GM18499 (cell line): ENCODE measurements around the gene LIN7B.

Source experiments
- ATAC-seq: cut with Tn5 transposase; IDR thresholded peaks from one replicate; pipeline ENCODE4 v1.9.1; 2021; ENCODE audit warnings: moderate number of reproducible peaks; ENCODE audit not compliant: insufficient read depth, unreplicated experiment

Gene LIN7B

GRCh38 chr19:49094505-49095482 lies 19.4 kb upstream of the LIN7B start:
- no peak for ATAC-seq

DNA sequence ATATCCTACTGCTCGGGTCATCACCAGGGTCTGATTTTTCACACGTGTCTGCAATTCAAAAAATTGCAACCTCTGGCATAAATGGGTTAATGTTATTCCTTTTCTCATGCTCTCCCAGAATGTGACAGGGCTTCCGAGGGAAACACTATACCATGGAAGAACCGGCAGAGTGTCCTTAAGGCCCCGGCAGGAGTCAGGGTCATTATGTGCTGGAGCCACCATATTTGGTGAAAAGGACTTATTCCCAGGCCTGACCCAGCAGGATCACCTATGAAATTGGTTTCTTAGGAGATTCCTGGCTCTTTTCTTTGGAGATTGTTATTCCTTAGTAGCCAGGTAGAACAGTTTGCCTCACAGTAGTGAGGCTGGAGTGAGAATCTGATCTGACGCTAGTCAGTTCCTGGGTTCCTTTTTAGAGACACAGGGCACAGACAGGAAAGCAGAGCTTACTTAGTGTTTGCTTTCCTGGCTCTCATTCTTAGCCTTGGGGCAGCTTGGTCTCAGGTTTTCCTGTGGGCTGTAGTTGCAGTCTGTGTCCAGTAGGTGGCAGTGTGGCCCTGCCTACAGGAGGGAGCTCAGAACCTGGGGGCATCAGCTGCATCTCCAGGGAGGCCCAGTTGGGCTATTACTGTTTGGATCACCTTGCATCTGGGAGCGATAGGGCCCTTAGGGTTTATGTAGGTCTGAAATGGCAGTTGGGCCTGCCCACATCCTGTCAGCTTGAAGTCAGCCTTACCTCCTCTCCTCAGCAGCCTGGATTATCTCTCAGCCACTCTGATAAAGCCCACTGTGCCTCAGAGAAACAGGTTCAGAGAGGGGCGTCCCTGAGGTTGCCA lies 16.5 kb upstream of the LIN7B start:
- ATAC-seq = no peak

DNA sequence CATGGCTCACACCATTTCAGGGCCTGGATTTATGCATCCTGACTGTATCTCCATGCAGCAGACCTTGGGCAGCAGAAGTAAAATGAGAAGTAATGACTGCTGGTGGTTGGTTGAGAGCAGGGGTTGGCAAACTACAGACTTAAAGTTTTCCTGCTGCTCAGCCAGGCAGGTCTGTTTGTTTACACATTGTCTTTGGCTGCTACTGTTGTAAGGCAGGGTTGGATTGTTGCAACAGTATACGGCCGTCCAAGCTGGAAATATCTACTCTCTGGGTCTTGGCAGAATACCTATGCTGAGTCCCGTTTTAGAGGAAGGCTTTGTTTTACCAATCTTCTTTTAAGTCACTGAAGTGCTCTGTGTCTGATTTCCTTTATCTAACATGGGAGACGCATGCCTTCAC lies 15.4 kb upstream of the LIN7B start:
- no peak for ATAC-seq

GRCh38 chr19:49101160-49101559 lies 13.0 kb upstream of the LIN7B start:
- no peak for ATAC-seq

- no peak for ATAC-seq
These were observed 11.9 kb upstream of the LIN7B start for GRCh38 chr19:49102303-49102702.

DNA sequence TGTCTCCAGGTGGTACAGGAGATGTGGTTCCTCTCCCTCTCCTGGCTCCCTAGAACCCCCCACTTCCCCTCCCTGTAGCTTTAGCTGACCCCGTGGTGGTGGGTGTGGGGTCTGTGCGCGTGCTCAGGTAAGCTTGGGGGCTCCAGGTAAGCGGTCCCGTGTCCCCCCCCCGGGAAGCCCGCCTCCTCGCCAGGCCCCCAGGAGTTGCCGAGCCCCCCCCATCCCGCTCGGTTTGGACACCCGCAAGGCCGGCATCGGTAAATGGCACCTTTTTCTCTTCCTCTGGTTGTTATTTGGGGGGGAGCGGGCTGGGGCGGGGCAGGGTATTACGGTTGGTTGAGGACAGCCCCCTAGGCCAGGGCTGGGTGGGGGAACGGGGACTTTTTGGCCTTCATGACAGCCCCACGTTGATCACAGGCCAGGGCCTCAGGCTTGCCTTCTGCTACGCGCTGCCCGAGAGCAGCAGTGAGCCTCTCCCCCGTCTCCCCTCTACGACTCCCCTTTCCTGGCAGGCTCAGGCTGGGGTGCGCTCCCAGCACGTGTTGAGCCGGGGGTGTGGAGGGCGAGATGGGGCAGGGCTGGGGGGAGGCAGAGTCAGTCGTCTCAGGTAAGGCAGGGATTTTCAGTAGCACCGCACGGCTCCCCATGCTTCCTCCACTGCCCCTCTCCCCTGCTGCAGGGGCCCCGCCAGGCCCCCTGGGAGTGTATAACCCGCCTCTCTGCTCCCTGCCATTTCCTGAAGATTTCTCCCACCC lies 10.7 kb upstream of the LIN7B start:
- no peak for ATAC-seq

DNA sequence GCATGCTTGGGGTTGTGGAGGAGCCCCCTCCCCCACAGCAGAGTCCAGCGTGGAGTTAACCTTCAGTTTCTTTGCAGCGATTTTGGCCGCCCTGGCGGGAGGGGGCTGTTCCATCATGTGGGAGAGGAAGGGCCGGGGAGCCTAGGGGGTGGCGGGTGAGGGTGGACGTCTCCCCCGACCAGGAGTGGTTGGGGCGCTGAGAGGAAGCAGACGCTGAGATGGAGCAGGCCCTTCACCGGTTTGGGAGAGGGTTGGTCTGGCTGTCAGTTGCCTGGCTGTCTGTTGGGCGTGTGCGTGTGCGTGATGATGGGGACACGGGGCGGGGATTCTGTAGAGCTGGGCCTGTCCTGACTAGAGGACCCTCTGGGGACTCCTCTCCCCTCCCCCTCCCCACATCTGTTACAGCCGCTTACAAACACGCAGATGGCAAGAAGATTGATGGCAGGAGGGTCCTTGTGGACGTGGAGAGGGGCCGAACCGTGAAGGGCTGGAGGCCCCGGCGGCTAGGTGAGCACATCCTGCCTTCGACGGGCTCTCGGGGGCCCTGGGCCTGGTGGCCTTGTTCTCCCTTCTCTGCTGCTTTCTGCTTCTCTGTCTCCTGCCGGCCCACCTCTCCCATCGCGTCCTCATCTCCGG lies 9.8 kb upstream of the LIN7B start:
- ATAC-seq = no peak

DNA sequence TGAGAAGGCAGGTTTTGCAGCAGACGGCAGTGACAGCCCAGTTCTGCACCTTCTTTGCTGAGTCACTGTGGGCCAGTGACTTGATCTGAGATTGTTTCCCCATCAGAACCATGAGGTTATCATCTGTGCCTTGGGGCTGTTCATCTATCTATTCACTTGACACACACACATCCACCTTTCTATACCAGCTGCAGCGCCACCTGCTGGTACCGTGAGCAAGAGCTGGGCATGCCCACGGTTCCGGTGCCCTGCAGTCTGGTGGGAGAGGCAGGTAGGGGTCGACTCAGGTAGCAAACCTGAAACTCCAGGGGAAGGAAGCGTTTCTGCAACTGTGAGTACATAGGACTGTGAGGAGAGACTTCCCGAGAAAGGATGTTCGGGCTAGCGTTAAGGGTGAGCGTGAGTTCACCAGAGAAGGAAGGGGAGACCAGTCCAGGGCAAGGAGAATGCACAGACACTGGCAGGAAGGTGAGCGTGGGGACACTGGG lies 7.5 kb upstream of the LIN7B start:
- ATAC-seq = no peak

- ATAC-seq = no peak
These were observed 6.3 kb upstream of the LIN7B start for GRCh38 chr19:49107625-49108459.

- ATAC-seq = no peak
These were observed 5.1 kb upstream of the LIN7B start for GRCh38 chr19:49109051-49109450.

- ATAC-seq = no peak
These were observed 4.5 kb upstream of the LIN7B start for GRCh38 chr19:49109569-49110233.

GRCh38 chr19:49110567-49110966 lies 3.6 kb upstream of the LIN7B start:
- ATAC-seq = no peak

DNA sequence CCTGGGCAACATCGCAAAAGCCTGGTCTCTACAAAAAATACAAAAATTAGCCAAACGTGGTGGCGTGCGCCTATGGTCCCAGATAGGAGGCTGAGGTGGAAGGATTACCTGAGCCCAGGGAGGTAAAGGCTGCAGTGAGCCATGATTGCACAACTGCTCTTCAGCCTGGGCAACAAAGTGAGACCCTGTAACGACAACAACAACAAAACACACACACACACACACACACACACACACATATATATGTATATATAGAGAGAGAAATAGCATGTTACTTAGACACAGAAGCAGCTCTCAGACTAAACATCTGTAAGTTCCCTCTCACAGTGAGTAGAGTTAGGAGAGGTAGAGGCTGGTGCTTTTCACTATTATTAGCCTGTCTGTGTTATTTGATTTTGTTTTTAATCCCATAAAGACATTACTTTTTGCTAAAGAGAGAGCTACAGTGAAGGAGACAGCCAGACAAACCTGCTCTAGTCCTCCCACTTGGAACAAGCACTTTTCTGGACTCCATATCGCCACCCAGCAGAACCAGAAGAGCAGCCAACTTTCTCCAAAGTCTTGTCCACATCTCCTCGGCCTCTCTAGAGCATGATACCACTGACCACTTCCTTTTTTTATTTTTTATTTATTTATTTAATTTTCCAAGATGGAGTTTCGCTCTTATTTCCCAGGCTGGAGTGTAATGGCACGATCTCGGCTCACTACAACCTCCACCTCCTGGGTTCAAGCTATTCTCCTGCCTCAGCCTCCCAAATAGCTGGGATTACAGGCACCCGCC lies 2.8 kb upstream of the LIN7B start:
- no peak for ATAC-seq

DNA sequence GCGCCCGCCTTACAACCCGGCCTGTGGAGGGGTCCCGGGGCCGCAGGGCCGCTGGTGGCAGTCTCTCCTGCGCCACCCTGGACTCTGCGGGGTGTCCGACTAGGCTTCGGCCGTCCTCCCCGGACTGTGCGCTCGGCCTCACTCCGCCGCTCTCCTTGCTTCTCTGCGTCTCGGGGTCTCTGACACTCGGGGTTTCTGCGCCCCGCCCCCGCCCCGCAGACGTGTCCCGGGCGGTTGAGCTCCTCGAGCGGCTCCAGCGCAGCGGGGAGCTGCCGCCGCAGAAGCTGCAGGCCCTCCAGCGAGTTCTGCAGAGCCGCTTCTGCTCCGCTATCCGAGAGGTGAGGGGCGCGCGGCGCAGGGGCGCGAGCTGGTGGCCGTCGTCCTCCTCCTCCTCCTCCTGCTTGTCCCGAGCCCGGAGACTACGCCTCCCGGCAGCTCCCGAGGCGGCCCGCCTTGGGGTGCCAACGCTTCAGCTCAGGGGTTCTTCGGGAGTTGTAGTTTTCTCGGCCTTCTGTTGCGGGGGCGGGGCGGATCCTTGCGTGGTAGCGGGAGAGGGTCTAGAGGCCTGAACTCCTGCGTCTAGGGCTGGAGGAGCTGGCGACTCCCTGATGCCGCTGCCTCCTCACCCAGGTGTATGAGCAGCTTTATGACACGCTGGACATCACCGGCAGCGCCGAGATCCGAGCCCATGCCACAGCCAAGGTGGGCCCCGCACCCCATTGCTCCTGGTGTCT lies 627 bp downstream of the LIN7B start:
- ATAC-seq = no peak

- ATAC-seq = no peak
These were observed 2.4 kb downstream of the LIN7B start for GRCh38 chr19:49116544-49116943.

DNA sequence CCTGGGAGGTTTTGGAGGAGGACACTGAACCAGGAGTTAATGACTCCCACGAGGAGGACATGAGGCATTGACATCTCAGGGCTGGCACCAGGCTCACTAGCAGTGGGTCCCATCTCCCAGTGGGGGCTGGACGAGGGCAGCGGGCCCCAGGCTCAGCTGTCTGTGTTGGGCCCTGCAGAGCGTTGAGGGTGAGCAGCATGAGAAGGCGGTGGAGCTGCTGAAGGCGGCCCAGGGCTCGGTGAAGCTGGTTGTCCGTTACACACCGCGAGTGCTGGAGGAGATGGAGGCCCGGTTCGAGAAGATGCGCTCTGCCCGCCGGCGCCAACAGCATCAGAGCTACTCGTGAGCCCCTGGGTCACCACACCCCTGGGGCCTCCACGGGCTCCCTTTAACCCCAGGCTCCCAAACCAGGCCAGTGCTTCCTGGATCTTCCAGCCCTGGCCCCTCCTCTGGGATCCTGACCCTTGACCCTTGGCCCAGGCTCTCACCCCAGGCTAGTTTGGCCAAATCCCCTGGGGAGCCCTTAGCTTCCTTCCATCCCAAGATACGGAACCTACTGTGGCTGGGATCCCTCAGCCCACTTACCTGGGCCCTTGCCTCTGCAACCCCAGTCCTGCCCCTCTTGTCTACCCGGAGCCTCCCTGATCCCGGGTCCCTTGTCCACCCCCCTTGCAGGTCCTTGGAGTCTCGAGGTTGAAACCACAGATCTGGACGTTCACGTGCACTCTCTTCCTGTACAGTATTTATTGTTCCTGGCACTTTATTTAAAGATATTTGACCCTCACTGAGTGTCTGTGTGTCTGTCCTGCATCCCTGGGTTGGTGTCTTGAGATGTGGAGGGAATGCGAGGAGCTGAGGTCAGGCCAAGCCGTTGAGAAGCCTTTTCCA lies 3.8 kb downstream of the LIN7B start:
- no peak for ATAC-seq
